T47D (cell line): Measurements from ENCODE around the gene RAP1GAP2.
"Not testable (repeated sequence)": the region's sequence is repeated elsewhere in the genome, so short reads cannot be mapped to it uniquely, and the experiment has no call there.

ENCODE experiments used
- DNase-seq, 2 experiments: peaks; one replicate each; pipeline versions ENCODE4 v3.0.0 to v3.0.0-alpha.2; 2011 to 2012; ENCODE audit warnings: low read depth in 1 of 2, low spot score in 1 of 2
- JUND ChIP-seq: IDR thresholded peaks from 2 replicates; pipeline ENCODE4 v1.6.1; 2012; ENCODE audit warnings: low read depth
- in situ Hi-C: cut with HindIII; loops from 2 replicates; pipeline ENCODE4 v1.10.0; 2016; ENCODE audit warnings: low sequenced_read_pairs, low pct_unique_long_range_greater_than_20kb

The RAP1GAP2 gene

DNA sequence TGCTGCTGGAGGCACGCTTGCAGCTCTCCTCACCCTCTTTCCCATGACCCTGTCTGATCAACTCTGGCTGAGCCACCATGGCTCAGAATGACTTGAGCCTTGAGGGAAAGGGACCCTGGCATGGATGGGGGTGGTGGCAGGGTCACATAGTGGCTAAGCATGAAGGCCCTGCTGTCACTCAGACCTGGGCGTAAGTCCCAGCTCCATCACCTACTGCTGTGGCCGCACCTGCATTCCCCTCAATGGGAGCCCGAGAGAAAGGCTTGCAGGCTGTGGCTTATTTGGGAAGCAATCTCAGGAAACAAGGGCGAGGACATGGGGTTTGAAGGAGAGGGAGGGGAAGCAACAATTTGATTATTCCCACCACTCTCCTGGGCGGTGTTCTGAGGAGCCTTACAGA, 17.7 kb upstream of the RAP1GAP2 start:
- in situ Hi-C loops = no loop called here
- DNase-seq = no peak
- TF ChIP-seq JUND = no peak

DNA sequence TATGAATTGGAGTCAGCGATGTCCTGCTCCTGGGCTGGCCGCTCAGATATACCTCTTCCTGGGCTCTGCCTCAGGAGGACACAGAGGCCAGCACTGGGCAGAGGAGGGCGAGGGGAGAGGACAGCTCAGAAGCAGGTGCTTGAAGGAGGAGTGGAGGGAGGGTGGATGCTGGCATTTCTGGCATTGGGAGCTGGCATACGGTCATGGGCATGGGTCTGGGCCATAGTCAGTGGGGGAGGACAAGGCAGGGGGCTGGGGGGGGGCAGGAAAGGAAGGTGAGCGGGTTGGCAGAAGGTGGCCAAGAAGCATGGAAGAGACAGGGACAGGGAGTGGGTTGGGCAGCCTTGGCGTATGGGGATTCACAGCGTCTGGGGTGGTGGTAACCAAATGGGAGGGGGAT, 16.7 kb upstream of the RAP1GAP2 start:
- DNase-seq = no peak
- no peak for TF ChIP-seq JUND
- in situ Hi-C loops = no loop called here

DNA sequence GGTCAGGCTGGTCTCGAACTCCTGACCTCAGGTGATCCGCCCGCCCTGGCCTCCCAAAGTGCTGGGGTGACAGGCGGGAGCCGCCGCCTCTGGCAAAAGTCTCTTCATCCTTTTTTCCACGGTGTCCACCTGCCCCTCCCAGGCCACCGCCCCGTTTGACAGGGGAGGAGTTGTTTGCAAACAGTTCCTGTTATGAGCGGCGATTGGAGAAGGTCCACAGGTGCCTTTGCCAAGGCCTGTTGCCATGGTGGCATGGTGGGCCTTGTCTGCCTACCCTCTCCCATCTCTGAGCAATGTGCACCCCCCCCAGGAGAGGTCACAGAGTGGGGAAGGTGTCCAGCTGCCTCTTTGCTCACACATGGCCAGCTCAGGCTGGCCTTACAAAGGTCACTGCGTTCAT, 16.0 kb upstream of the RAP1GAP2 start:
- no peak for DNase-seq
- TF ChIP-seq JUND = no peak
- in situ Hi-C loops = no loop called here

DNA sequence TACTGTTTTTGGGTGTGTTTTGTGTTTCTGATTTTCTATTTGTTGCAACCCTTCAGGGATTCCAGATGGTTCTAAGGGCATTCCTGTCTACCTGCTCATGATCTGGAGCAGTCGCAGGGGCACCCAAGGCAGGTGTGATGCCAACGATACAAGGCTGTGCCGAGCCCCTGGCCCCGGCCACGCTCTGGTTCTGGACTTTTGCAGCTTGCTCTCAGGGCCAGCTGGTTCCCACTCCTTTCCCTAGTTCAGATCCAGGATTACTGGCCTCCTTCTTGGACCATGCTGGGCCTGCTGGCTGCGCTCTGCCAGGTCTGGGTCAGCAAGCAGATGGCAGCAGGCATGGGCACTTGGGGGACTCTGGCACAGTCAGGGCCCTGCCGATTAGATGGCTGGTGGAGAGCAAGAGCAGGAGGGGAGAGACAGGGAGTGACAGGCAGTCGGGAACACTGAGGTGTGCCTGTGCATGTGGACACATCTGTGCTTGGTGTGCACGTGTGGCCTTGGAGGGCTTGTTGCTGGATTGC, 15.2 kb upstream of the RAP1GAP2 start:
- in situ Hi-C loops = no loop called here
- no peak for DNase-seq
- no peak for TF ChIP-seq JUND

DNA sequence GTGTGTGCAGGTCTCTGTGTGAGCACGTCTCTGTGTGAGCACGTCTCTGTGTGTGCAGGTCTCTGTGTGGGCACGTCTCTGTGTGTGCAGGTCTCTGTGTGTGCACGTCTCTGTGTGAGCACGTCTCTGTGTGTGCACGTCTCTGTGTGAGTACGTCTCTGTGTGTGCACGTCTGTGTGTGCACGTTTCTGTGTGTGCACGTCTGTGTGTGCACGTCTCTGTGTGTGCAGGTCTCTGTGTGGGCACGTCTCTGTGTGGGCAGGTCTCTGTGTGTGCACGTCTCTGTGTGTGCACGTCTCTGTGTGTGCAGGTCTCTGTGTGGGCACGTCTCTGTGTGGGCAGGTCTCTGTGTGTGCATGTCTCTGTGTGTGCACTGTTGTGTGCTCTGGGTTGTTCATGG, 14.6 kb upstream of the RAP1GAP2 start:
- in situ Hi-C loops, DNase-seq: not testable (repeated sequence)

DNA sequence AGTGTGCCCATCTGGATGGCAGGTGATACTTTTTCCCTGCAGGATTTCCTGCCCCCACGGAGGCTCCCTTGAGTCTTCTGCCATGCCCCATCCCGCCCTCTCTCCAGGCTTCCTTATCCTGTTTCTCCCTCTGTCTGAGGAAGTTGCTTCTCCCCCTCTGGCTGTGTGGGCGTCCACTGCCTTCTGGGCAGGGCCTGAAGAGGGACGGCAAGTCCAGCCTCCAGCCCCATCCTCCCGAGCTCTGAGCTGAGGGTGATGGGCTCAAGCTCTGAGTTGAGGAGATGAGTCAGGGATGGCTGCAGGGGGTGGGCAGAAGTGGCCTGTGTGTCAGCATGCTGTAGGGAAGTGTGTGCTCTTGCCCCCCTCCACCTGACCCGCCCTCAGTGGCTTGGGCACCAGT, 14.2 kb upstream of the RAP1GAP2 start:
- DNase-seq = no peak
- in situ Hi-C loops = no loop called here
- no peak for TF ChIP-seq JUND

DNA sequence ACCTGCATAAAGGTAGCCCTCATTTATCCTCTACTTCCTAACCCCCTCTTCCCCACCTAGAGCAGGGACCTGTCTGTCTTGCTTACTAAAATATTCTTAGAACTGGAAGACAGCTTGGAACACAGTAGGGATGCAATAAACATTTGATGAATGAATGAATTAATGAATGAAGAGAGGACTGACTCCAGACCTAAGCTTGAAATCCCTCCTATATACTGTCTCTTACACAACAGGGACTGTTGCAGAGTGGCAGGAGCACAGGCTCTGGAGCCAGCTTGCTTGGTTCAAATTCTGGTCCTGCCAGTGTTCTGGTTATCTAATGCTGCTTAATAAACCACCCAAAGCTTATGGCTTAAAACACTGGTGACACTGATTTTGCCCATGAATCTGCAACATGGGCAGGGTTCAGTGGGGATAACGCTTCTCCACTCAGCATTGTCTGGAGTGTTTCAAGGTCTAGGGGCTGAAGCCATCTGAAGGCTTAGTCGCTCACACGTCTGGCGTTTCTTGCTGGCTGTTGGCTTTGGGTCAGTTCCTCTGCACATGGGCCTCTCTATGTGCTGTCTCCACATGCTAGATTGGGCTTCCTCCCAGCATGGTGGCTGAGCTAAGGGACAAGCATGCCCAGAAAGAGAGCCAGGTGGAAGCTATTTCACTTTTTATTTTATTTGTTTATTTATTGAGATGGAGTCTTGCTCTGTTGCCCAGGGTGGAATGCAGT, 12.8 kb upstream of the RAP1GAP2 start:
- DNase-seq = no peak
- TF ChIP-seq JUND = no peak
- in situ Hi-C loops = no loop called here

DNA sequence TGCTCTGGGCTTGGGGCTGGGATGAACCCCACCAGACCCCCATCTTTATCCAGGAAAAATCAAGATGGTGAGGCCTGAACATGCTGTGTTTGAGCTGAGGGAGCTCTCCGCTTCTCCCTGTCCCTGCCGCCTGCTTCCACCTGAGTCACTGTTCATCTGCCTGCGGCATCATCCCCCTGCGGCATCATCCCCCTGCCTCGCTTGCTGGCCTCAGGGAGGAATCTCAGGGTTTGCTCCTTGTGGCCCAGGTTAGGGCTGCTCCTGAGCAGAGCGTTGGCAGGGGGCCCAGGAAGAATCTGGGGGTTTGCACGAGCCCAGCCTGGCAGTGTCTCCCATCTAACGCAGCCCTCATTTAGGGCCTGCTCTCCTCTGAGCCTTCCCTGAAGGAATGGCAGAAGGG, 11.4 kb upstream of the RAP1GAP2 start:
- in situ Hi-C loops = no loop called here
- DNase-seq = no peak
- no peak for TF ChIP-seq JUND

DNA sequence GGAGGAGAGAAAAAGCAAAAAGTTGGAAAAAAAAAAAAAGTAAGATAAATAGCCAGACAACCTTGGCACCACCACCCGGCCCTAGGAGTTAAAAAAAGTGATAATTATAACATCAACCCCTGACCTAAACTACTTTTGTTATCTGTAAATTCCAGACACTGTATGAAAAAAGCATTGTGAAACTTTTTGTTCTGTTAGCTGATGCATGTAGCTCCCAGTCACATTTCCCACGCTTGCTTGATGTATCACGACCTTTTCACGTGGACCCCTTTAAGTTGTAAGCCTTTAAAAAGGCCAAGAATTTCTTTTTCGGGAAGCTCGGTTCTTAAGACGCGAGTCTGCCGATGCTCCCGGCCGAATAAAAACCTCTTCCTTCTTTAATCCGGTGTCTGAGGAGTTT, 10.9 kb upstream of the RAP1GAP2 start:
- in situ Hi-C loops, DNase-seq: not testable (repeated sequence)

DNA sequence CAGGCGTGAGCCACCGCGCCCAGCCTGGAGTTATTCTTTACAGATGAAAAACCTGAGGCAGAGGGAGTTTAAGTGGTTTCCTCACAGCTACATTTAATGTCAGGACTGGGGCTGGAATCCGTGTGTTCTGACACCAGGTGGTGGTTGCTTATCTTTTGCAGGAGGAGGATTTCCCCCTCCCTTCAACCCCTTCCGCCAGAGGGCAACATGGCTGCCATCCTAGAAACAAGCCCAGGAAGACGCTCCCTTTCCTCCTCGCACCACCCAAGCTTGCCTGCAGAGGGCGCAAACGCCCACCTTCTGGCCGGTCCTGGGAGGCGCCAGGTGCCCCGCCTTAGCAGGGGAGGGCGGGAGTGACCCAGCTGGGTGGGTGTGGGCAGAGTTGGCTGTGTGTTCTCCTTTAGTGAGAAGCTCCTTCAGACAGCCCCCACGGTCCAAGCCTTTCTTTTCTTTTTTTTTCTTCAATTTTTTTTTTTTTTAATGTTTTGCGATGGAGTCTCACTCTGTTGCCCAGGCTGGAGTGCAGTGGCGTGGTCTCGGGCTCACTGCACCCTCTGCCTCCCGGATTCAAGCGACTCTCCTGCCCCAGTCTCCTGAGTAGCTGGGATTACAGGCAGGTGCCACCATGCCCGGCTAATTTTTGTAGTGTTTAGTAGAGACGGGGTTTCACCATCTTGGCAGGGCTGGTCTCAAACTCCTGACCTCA, 9.9 kb upstream of the RAP1GAP2 start:
- DNase-seq = peak; percentile 51 to 86
- no peak for TF ChIP-seq JUND
- in situ Hi-C loops = no loop called here

DNA sequence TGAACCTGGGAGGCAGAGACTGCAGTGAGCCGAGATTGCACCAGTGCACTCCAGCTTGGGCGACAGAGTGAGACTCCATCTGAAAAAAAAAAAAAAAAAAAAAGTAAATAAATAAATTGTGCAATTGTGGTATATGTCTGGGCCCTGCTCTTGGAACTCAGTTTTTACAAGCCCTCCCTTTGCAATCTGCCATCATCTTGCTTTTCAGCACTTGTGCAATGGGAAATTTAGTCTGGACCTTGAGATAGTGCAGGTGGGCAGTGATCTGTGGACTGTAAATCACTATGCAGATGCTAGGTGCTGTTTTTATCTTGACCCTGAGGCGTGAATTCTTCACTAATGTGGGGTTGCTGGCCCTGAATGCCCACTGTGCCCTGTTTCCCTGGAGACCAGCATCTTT, 6.5 kb upstream of the RAP1GAP2 start:
- in situ Hi-C loops = no loop called here
- no peak for TF ChIP-seq JUND
- no peak for DNase-seq

DNA sequence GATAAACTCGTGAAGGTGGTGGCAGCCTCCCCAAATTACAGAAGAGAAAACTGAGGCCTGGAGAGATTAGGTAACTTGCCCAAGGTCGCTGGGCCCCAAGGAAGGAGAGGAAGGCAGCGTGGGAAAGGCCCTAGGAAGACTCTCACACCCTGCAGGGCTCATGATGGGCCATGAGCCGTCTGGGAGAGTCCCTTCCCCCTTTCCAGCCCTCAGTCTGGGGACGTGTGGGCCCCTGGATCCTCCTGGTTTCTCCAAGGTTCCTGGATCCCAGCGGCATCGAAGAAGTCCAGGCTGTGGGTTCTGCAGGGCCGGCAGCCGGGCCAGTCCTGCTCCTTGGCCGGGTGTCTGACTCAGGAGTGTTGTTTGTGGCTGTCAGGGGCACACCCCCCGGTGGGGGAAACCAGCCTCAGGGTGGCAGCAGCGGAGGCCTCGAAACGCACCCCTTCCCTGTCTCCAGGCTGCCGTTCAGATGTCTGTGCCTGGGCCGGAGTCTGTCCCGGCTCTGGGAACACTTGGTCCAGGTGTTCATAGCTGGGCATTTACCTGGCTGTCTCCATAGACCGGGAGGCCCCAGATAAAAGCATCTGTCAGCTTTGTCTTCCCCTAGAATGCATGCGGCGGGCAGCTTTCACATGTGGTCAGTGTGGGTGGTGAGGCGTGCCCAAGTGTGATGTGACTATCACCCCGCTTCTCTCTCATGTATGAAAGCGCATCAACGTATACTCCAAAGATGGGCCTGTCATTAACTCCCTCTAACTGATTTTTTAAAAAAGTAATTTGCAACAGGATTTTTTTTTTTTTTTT, 3.7 kb upstream of the RAP1GAP2 start:
- in situ Hi-C loops = no loop called here
- no peak for DNase-seq
- no peak for TF ChIP-seq JUND
